Measurements from ENCODE around the gene GABRD. TPM values are rescaled to one million over a fixed set of nuclear protein-coding genes. Genes with fewer than 3 reads are reported as not detected.

GABRD gene
- total RNA-seq, 1 experiment from 2014 or later: 1.7 TPM

GRCh38 chr1:2067393-2067792 lies 48.2 kb downstream of the GABRD start:
- CTCF ChIA-PET: interaction anchor here (1.8 kb wide), 1 partner anchor 49 kb away, joined by 3 read pairs; no protein-coding TSS in a partner anchor
- no peak overlapping the region for H3K27ac Mint-ChIP-seq
- POLR2A ChIA-PET: no interaction called here
- no peak overlapping the region for H3K4me3 Mint-ChIP-seq
- TF ChIP-seq FOXJ3 (CRISPR knock-in tag; IDR thresholded peaks at IDR 0.05; ENCODE audit: borderline replicate concordance) (no peak), MXD4 (CRISPR knock-in tag; IDR thresholded peaks at IDR 0.05; ENCODE audit: borderline replicate concordance) (no peak), ATF3 (CRISPR knock-in tag; conservative IDR thresholded peaks at IDR 0.05) (no peak), OVOL2 (CRISPR knock-in tag; IDR thresholded peaks at IDR 0.05; ENCODE audit: borderline replicate concordance) (no peak), GRHL2 (CRISPR knock-in tag; IDR thresholded peaks at IDR 0.05; ENCODE audit: insufficient replicate concordance, severe bottlenecking) (no peak), TCF7 (CRISPR knock-in tag; IDR thresholded peaks at IDR 0.05; ENCODE audit: low read depth) (no peak), ZNF317 (CRISPR knock-in tag; IDR thresholded peaks at IDR 0.05; ENCODE audit: borderline replicate concordance, low read depth) (no peak), ZNF423 (CRISPR knock-in tag; IDR thresholded peaks at IDR 0.05) (no peak), GABPB1 (CRISPR knock-in tag; IDR thresholded peaks at IDR 0.05) (no peak), MAX (CRISPR knock-in tag; IDR thresholded peaks at IDR 0.05) (no peak), ATF2 (CRISPR knock-in tag; IDR thresholded peaks at IDR 0.05; ENCODE audit: borderline replicate concordance, low read depth) (no peak), CTCF (IDR thresholded peaks at IDR 0.05) (no peak), E2F1 (CRISPR knock-in tag; IDR thresholded peaks at IDR 0.05) (no peak), ZBTB43 (CRISPR knock-in tag; IDR thresholded peaks at IDR 0.05) (no peak), EMX1 (CRISPR knock-in tag; IDR thresholded peaks at IDR 0.05) (no peak), ZNF232 (CRISPR knock-in tag; IDR thresholded peaks at IDR 0.05) (no peak), TP53 (CRISPR knock-in tag; IDR thresholded peaks at IDR 0.05) (no peak), TEAD1 (CRISPR knock-in tag; IDR thresholded peaks at IDR 0.05) (no peak), PREB (CRISPR knock-in tag; IDR thresholded peaks at IDR 0.05; ENCODE audit: borderline replicate concordance) (no peak), JUN (CRISPR knock-in tag; IDR thresholded peaks at IDR 0.05) (no peak)
- no peaks in the 10 kb centered on the region for H3K27me3 Mint-ChIP-seq (ENCODE audit: low read depth)
- H3K36me3 Mint-ChIP-seq: peaks cover 25% of the 10 kb centered on the region
- H3K9me3 Mint-ChIP-seq: peaks cover 7% of the 10 kb centered on the region
- ATAC-seq: no peak
- H3K4me1 Mint-ChIP-seq: peaks cover 7% of the 10 kb centered on the region
- DNase-seq (ENCODE audit: low spot score): no peak
